ENCODE measurements around the gene STK32B. TPM values are rescaled to one million over a fixed set of nuclear protein-coding genes. Genes with fewer than 3 reads are reported as not detected.

Gene STK32B
- total and polyA plus RNA-seq, 2 donors = 2.9 to 4.8 TPM

DNA sequence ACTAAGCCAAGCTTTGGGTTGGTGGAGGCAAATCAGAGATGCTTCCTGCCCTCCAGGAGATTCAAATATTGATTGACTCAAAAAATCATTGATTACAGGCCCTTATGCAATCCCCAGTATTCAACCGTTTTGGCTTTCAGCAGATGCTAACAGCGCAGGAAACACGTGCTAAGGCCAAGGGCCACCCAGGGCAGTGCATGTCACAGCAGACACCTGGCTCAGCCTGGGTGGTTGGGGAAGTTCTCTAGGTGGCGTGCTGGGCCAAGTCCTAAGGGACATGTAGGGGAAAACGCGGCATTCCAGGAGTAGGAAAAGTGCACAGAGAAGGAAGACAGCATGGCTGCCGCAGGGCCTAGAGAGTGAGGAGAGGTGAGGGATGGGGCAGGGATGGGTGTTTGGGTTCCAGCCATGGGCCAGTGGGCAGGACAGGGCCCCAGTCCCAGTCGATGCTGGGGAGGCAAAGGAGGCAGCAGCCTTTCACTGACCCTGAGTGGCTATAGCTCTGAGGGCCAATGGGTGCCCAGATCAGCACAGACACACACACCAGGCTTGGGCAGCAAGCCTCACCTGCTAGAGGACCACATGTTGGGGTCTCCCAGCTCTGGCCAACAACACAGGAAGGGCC is 418.0 kb downstream of the STK32B start:
- no peak overlapping the region for H3K4me3 ChIP-seq (ENCODE audit: low read length in 2 of 2)
- peaks cover 0 to 8% of the 10 kb centered on the region in 2 donors for H3K36me3 ChIP-seq (ENCODE audit: control insufficient read depth in 2 of 2, insufficient read depth in 2 of 2, low read length in 1 of 2)
- no peak for DNase-seq (ENCODE audit: low read depth in 6 of 9, low spot score in 9 of 9)
- no peaks in the 10 kb centered on the region for H3K27me3 ChIP-seq (ENCODE audit: control insufficient read depth in 2 of 2, insufficient read depth in 1 of 2, low read length in 1 of 2)
- H3K4me1 ChIP-seq (ENCODE audit: control insufficient read depth in 2 of 2, insufficient read depth in 2 of 2, low read length in 2 of 2) = no peaks in the 10 kb centered on the region
- no peak overlapping the region for H3K27ac ChIP-seq (ENCODE audit: low read depth in 1 of 2, low read length in 1 of 2)
- WGBS = 96% methylated on average over 8 of the region's 8 CpGs
- no peaks in the 10 kb centered on the region for H3K9me3 ChIP-seq (ENCODE audit: control insufficient read depth in 2 of 2, insufficient read depth in 1 of 2, low read length in 1 of 2)

DNA sequence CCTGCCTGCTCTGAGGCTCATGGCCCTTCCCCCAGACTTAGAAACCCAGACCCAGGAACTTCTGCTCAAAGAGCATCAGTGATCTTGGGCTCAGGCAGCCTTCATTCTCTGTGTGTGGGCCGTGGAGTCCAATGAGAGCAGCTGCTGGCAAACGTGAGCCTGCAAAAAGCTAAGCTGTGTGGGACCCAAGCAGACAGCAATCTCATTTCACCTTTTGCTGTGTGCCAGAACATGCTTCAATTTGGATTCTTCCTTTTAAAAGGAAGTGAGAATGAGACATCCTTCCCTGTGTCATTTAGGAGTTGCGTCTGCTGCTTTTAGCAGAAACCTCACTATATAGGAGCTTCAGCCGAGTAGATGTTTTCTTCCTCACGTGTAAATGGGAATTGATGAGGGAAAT is 418.6 kb downstream of the STK32B start:
- H3K4me1 ChIP-seq (ENCODE audit: control insufficient read depth in 2 of 2, insufficient read depth in 2 of 2, low read length in 2 of 2) = no peaks in the 10 kb centered on the region
- no peak overlapping the region for H3K4me3 ChIP-seq (ENCODE audit: low read length in 2 of 2)
- peaks cover 0 to 8% of the 10 kb centered on the region in 2 donors for H3K36me3 ChIP-seq (ENCODE audit: control insufficient read depth in 2 of 2, insufficient read depth in 2 of 2, low read length in 1 of 2)
- no peak for DNase-seq (ENCODE audit: low read depth in 6 of 9, low spot score in 9 of 9)
- H3K9me3 ChIP-seq (ENCODE audit: control insufficient read depth in 2 of 2, insufficient read depth in 1 of 2, low read length in 1 of 2) = no peaks in the 10 kb centered on the region
- WGBS = 95% methylated on average over 5 of the region's 5 CpGs
- no peaks in the 10 kb centered on the region for H3K27me3 ChIP-seq (ENCODE audit: control insufficient read depth in 2 of 2, insufficient read depth in 1 of 2, low read length in 1 of 2)
- no peak overlapping the region for H3K27ac ChIP-seq (ENCODE audit: low read depth in 1 of 2, low read length in 1 of 2)

DNA sequence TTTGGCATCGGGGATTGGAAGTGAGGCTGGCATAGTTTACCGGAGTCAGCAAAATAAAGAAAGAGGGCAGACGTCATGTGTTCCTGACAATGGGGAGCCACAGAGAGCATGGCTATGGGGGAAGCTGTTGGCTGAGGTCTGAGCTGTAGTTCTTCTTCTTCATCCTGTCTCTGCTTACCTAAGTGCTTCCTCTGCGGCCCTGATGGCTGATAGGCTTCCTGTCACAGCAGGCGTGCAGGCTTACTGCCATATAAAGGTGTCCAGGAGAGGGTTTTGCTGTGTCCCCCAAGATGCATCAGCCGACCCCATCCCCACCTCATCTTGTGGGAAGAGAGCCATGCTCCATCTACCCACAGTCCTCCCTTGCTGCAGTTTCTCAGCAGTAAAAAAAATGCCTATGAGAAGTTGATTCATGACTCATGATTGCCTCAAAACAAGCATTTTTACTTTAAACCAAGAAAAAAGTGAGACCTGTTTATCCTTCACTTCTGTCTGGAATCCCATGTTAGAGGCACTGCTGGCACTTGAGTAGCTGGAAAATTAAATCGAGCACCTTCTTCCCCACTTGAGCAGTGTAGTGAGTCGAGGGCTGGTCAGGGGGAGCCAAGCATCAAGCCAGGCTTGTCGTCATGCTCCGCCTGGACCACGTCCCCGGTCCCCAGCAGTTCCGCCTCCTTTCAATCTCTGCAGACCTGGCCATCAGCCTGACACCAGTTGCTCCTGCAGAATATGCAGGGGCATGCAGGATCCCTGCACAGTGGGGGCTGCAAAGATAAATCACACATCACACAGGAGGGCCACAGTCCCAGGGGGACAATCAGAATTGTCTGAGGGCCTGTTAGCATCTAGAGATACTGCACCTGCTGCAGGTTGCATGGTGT is 419.3 kb downstream of the STK32B start:
- WGBS = 83% methylated on average over 13 of the region's 13 CpGs
- Histone ChIP-seq H3K27ac (ENCODE audit: low read depth in 1 of 2, low read length in 1 of 2) (no peak overlapping the region), H3K9me3 (ENCODE audit: control insufficient read depth in 2 of 2, insufficient read depth in 1 of 2, low read length in 1 of 2) (no peaks in the 10 kb centered on the region), H3K4me1 (ENCODE audit: control insufficient read depth in 2 of 2, insufficient read depth in 2 of 2, low read length in 2 of 2) (no peaks in the 10 kb centered on the region), H3K36me3 (ENCODE audit: control insufficient read depth in 2 of 2, insufficient read depth in 2 of 2, low read length in 1 of 2) (peaks cover 0 to 8% of the 10 kb centered on the region in 2 donors), H3K27me3 (ENCODE audit: control insufficient read depth in 2 of 2, insufficient read depth in 1 of 2, low read length in 1 of 2) (no peaks in the 10 kb centered on the region), H3K4me3 (ENCODE audit: low read length in 2 of 2) (no peak overlapping the region)
- peak in 1 of 9 donors; percentile 17 for DNase-seq (ENCODE audit: low read depth in 6 of 9, low spot score in 9 of 9)

DNA sequence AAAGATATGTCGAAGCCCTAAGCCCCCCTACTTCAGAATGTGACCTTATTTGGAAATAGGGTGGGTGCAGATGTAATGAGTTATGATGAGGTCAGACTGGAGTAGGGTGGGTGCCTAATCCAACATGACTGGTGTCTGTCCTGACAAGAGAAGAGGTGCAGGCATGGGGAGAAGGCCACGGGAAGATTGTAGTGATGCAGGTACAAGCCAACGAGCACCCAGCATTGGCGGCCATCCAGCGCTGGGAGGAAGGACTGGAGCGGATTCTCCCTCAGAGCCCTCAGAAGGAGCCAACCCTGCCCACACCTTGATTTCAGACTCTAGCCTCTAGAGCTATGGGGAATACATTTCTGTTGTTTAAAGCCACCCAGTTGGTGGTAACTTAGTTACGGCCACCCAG is 419.9 kb downstream of the STK32B start:
- 97% methylated on average over 7 of the region's 7 CpGs for WGBS
- H3K27ac ChIP-seq (ENCODE audit: low read depth in 1 of 2, low read length in 1 of 2) = no peak overlapping the region

DNA sequence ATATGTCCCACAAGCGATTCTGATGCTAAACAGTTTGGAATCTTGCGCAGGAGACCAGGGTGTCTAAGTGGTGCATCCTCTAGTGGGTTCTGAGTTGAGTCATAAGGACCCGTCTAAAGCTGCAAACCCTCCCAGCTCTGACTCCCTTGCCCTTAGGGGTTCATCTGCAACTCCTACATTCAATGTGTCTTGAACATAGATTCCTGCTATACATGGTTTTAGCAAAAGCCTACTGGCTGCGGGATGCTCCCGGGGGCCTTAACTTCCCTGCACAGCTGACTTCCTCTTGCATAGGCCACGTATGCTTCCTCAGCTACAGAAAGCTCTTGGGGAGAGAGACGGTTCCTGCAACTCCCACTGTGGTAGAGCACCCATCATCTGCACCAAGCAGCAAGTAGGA is 420.4 kb downstream of the STK32B start:
- no peaks in the 10 kb centered on the region for H3K27me3 ChIP-seq (ENCODE audit: control insufficient read depth in 2 of 2, insufficient read depth in 1 of 2, low read length in 1 of 2)
- 86% methylated on average over 7 of the region's 7 CpGs for WGBS
- H3K4me3 ChIP-seq (ENCODE audit: low read length in 2 of 2) = no peak overlapping the region
- H3K4me1 ChIP-seq (ENCODE audit: control insufficient read depth in 2 of 2, insufficient read depth in 2 of 2, low read length in 2 of 2) = no peaks in the 10 kb centered on the region
- H3K36me3 ChIP-seq (ENCODE audit: control insufficient read depth in 2 of 2, insufficient read depth in 2 of 2, low read length in 1 of 2) = peaks cover 0 to 8% of the 10 kb centered on the region in 2 donors
- H3K27ac ChIP-seq (ENCODE audit: low read depth in 1 of 2, low read length in 1 of 2) = no peak overlapping the region
- H3K9me3 ChIP-seq (ENCODE audit: control insufficient read depth in 2 of 2, insufficient read depth in 1 of 2, low read length in 1 of 2) = no peaks in the 10 kb centered on the region
- DNase-seq (ENCODE audit: low read depth in 6 of 9, low spot score in 9 of 9) = no peak

More for the DNA sequence above, 419.9 kb downstream of the STK32B start:
- H3K36me3 ChIP-seq (ENCODE audit: control insufficient read depth in 2 of 2, insufficient read depth in 2 of 2, low read length in 1 of 2) = peaks cover 0 to 8% of the 10 kb centered on the region in 2 donors
- H3K4me1 ChIP-seq (ENCODE audit: control insufficient read depth in 2 of 2, insufficient read depth in 2 of 2, low read length in 2 of 2) = no peaks in the 10 kb centered on the region
- H3K27me3 ChIP-seq (ENCODE audit: control insufficient read depth in 2 of 2, insufficient read depth in 1 of 2, low read length in 1 of 2) = no peaks in the 10 kb centered on the region
- no peaks in the 10 kb centered on the region for H3K9me3 ChIP-seq (ENCODE audit: control insufficient read depth in 2 of 2, insufficient read depth in 1 of 2, low read length in 1 of 2)
- H3K4me3 ChIP-seq (ENCODE audit: low read length in 2 of 2) = no peak overlapping the region
- no peak for DNase-seq (ENCODE audit: low read depth in 6 of 9, low spot score in 9 of 9)

DNA sequence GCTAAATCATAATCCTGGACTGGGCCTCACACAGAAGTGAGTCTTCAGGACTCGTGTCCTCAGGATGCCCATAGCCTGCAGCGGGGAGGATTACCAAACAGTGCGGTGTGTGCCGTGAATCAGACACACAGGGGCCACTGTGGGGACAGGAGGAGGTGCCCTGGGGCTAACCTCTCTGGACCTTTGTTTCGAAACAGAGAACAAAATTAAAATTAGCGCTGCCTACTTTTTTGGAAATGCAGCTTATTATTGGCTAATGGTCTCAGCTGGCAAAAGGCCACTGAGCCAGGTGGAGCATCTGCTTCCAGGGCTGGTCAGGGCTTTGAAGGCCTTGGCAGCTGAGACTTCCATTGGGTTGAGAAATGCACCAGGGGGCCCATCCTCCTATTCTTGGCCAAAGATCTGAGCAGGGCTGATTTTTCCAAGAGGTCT is 420.9 kb downstream of the STK32B start:
- 97% methylated on average over 6 of the region's 6 CpGs for WGBS
- H3K27me3 ChIP-seq (ENCODE audit: control insufficient read depth in 2 of 2, insufficient read depth in 1 of 2, low read length in 1 of 2) = no peaks in the 10 kb centered on the region
- H3K4me3 ChIP-seq (ENCODE audit: low read length in 2 of 2) = no peak overlapping the region
- H3K9me3 ChIP-seq (ENCODE audit: control insufficient read depth in 2 of 2, insufficient read depth in 1 of 2, low read length in 1 of 2) = no peaks in the 10 kb centered on the region
- H3K4me1 ChIP-seq (ENCODE audit: control insufficient read depth in 2 of 2, insufficient read depth in 2 of 2, low read length in 2 of 2) = no peaks in the 10 kb centered on the region
- no peak for DNase-seq (ENCODE audit: low read depth in 6 of 9, low spot score in 9 of 9)
- H3K36me3 ChIP-seq (ENCODE audit: control insufficient read depth in 2 of 2, insufficient read depth in 2 of 2, low read length in 1 of 2) = peaks cover 0 to 8% of the 10 kb centered on the region in 2 donors
- H3K27ac ChIP-seq (ENCODE audit: low read depth in 1 of 2, low read length in 1 of 2) = no peak overlapping the region

DNA sequence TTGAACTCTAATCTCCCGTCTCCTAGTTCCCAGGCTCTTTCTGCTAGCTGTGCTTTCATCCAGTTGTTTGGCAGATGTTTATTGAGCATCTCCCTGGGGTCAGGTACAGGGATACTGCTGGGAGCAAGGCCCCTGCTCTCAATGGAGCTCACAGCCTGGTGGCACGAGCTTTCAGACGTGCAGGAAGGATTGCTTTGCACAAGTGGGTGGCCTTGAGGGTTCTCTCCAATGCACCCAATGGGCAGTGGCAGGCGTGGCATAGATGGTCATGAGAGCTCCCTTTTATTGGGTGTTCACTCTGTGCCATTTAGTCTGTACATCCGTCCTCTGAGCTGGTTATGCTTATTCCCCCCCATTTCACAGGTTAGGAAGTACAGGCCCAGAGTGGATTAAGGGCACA is 421.8 kb downstream of the STK32B start:
- Histone ChIP-seq H3K4me3 (ENCODE audit: low read length in 2 of 2) (no peak overlapping the region), H3K9me3 (ENCODE audit: control insufficient read depth in 2 of 2, insufficient read depth in 1 of 2, low read length in 1 of 2) (no peaks in the 10 kb centered on the region), H3K27me3 (ENCODE audit: control insufficient read depth in 2 of 2, insufficient read depth in 1 of 2, low read length in 1 of 2) (no peaks in the 10 kb centered on the region), H3K36me3 (ENCODE audit: control insufficient read depth in 2 of 2, insufficient read depth in 2 of 2, low read length in 1 of 2) (peaks cover 0 to 4% of the 10 kb centered on the region in 2 donors), H3K4me1 (ENCODE audit: control insufficient read depth in 2 of 2, insufficient read depth in 2 of 2, low read length in 2 of 2) (no peaks in the 10 kb centered on the region), H3K27ac (ENCODE audit: low read depth in 1 of 2, low read length in 1 of 2) (no peak overlapping the region)
- no peak for DNase-seq (ENCODE audit: low read depth in 6 of 9, low spot score in 9 of 9)
- 96% methylated on average over 5 of the region's 5 CpGs for WGBS

DNA sequence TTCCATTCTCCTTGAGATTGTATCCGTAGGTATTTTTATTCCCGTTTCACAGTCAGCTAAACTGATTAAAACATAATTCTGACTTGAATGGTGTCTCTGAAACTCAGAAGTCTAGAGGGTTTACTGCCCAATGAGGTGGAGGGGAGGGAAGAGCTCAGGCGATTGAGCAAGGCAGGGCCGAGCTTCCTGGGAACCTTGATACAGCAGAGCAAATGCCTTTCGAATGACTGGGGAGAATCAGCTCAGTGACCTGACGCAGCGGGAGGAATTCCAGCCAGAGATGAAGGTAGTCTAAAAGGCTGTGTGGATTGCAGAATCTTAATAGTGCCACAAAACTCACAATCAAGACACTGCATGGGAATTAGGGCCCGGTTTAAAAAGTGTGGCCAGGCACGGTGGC is 423.5 kb downstream of the STK32B start:
- 97% methylated on average over 9 of the region's 9 CpGs for WGBS
- no peaks in the 10 kb centered on the region for H3K36me3 ChIP-seq (ENCODE audit: control insufficient read depth in 2 of 2, insufficient read depth in 2 of 2, low read length in 1 of 2)

DNA sequence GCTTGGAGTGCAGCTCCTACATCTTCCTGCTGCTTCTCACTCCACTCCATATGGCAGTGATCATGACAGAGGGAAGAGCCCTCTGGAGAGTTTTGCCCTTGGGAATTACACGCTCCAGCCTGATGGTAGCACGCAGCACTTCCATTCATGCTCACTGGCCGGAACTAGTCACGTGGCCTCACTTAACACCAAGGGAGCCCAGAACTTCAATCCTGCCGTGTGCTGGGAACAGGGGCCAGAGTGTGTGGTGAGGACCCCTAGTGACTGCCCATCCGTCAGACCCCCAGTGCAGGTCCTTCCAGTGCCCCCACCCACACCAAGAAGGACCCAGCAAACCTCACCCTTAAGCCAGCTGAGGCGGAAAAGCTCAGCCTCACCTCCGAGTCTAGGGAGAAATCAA is 426.3 kb downstream of the STK32B start:
- H3K36me3 ChIP-seq (ENCODE audit: control insufficient read depth in 2 of 2, insufficient read depth in 2 of 2, low read length in 1 of 2) = no peaks in the 10 kb centered on the region
- WGBS = 95% methylated on average over 8 of the region's 8 CpGs
- DNase-seq (ENCODE audit: low read depth in 6 of 9, low spot score in 9 of 9) = no peak

More for the DNA sequence above, 423.5 kb downstream of the STK32B start:
- DNase-seq (ENCODE audit: low read depth in 6 of 9, low spot score in 9 of 9) = no peak
- Histone ChIP-seq H3K4me1 (ENCODE audit: control insufficient read depth in 2 of 2, insufficient read depth in 2 of 2, low read length in 2 of 2) (no peaks in the 10 kb centered on the region), H3K27ac (ENCODE audit: low read depth in 1 of 2, low read length in 1 of 2) (no peak overlapping the region), H3K9me3 (ENCODE audit: control insufficient read depth in 2 of 2, insufficient read depth in 1 of 2, low read length in 1 of 2) (no peaks in the 10 kb centered on the region), H3K27me3 (ENCODE audit: control insufficient read depth in 2 of 2, insufficient read depth in 1 of 2, low read length in 1 of 2) (no peaks in the 10 kb centered on the region), H3K4me3 (ENCODE audit: low read length in 2 of 2) (no peak overlapping the region)

More for the DNA sequence above, 426.3 kb downstream of the STK32B start:
- Histone ChIP-seq H3K4me1 (ENCODE audit: control insufficient read depth in 2 of 2, insufficient read depth in 2 of 2, low read length in 2 of 2) (no peaks in the 10 kb centered on the region), H3K4me3 (ENCODE audit: low read length in 2 of 2) (no peak overlapping the region), H3K27ac (ENCODE audit: low read depth in 1 of 2, low read length in 1 of 2) (no peak overlapping the region), H3K9me3 (ENCODE audit: control insufficient read depth in 2 of 2, insufficient read depth in 1 of 2, low read length in 1 of 2) (no peaks in the 10 kb centered on the region), H3K27me3 (ENCODE audit: control insufficient read depth in 2 of 2, insufficient read depth in 1 of 2, low read length in 1 of 2) (no peaks in the 10 kb centered on the region)
